GM19372 (cell line): ENCODE data around the gene FOXC2.

Experiments
- ATAC-seq: cut with Tn5 transposase; IDR thresholded peaks from one replicate; pipeline ENCODE4 v1.9.1; 2021; ENCODE audit warnings: mild to moderate bottlenecking, low read depth, moderate library complexity; ENCODE audit not compliant: unreplicated experiment

Gene FOXC2

GRCh38 chr16:86566601-86566965 is at the start of gene FOXC2:
Gene FOXC2 (plus strand): TSS chr16:86566829. CDS start chr16:86567336, 507 bp downstream.
- no peak for ATAC-seq

- ATAC-seq: no peak
Measured at GRCh38 chr16:86517033-86517432, 49.6 kb upstream of the FOXC2 start.

GRCh38 chr16:86517652-86518258 is 48.9 kb upstream of the FOXC2 start:
- ATAC-seq: no peak

- no peak for ATAC-seq
Measured at GRCh38 chr16:86519007-86519648, 47.5 kb upstream of the FOXC2 start.

GRCh38 chr16:86519649-86520316 is 46.8 kb upstream of the FOXC2 start:
- ATAC-seq: no peak

GRCh38 chr16:86520317-86521210 is 46.1 kb upstream of the FOXC2 start:
- ATAC-seq: no peak

GRCh38 chr16:86521236-86522197 is 45.1 kb upstream of the FOXC2 start:
- no peak for ATAC-seq

- no peak for ATAC-seq
Measured at GRCh38 chr16:86522634-86523033, 44.0 kb upstream of the FOXC2 start.

GRCh38 chr16:86523166-86523740 is 43.4 kb upstream of the FOXC2 start:
- ATAC-seq: no peak

- no peak for ATAC-seq
Measured at GRCh38 chr16:86524029-86524428, 42.6 kb upstream of the FOXC2 start.

- ATAC-seq: no peak
Measured at GRCh38 chr16:86525696-86526095, 40.9 kb upstream of the FOXC2 start.

- ATAC-seq: no peak
Measured at GRCh38 chr16:86527366-86527765, 39.3 kb upstream of the FOXC2 start.

- ATAC-seq: no peak
Measured at GRCh38 chr16:86528061-86528929, 38.3 kb upstream of the FOXC2 start.

- ATAC-seq: no peak
Measured at GRCh38 chr16:86529160-86529559, 37.5 kb upstream of the FOXC2 start.

- ATAC-seq: no peak
Measured at GRCh38 chr16:86530251-86531190, 36.1 kb upstream of the FOXC2 start.

GRCh38 chr16:86531191-86531545 is 35.5 kb upstream of the FOXC2 start:
- ATAC-seq: no peak

GRCh38 chr16:86531641-86532525 is 34.7 kb upstream of the FOXC2 start:
- ATAC-seq: no peak
